ENCODE measurements around the gene ADIG. TPM values are rescaled to one million over a fixed set of nuclear protein-coding genes. Genes with fewer than 3 reads are reported as not detected.

The ADIG gene
- total and polyA plus RNA-seq, 2 of the 13 experiments (the other 11 are each of a cell fraction or from before 2014, with no cell fraction given) = 0.15 TPM; not detected in 1

DNA sequence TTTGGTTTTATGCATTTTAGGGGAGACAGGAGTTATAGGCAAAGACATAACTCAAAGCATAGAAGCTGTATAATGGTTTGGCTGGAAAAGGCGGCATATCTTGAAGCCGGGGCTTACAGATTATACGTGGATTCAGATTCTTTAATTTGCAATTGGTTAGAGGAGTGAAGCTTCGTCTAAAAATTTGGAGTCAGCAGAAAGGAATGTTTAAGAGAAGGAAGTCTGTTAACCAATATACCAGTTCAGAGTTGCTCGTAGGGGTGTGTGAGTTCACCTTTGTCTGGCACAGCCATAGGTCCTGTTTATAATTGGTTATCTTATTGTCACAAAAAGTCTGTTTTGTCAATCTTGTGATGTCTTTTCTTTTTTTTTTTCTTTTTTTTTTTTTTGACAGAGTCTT, 29.5 kb downstream of the ADIG start:
- DNase-seq (ENCODE audit: low spot score) = no peak
- Histone ChIP-seq H3K9ac (ENCODE audit: insufficient read depth, low read depth, low read length) (no peak overlapping the region), H3K36me3 (replicated peaks in 1 of 2; ENCODE audit: control insufficient read depth in 1 of 2, insufficient read depth in 2 of 2, low read length in 2 of 2) (no peaks in the 10 kb centered on the region), H3K9me3 (ENCODE audit: low read length) (no peaks in the 10 kb centered on the region), H2AFZ (ENCODE audit: low read length) (no peak overlapping the region), H3K4me2 (ENCODE audit: low read depth, low read length) (no peak overlapping the region), H3K27ac (ENCODE audit: extremely low read length, insufficient read depth, low read length) (no peak overlapping the region), H3K4me1 (ENCODE audit: insufficient read depth, low read length) (peaks cover 21% of the 10 kb centered on the region), H3K79me2 (ENCODE audit: insufficient read depth, low read length) (no peaks in the 10 kb centered on the region), H3K27me3 (ENCODE audit: control insufficient read depth in 1 of 2, insufficient read depth in 2 of 2, low read length in 2 of 2) (peaks cover 2 to 23% of the 10 kb centered on the region in 2 experiments; a peak in 3 of 5 replicates), H3K4me3 (replicated peaks in 1 of 3; ENCODE audit: insufficient read depth in 1 of 3, low read depth in 2 of 3, low read length in 3 of 3) (no peak overlapping the region), H4K20me1 (ENCODE audit: insufficient read depth, low read length) (no peaks in the 10 kb centered on the region)
- WGBS (ENCODE audit: low lambda C conversion rate) = 55% methylated on average over 5 of the region's 5 CpGs
- TF ChIP-seq MAFF (IDR thresholded peaks at IDR 0.05; ENCODE audit: low read depth, low read length) = peak; percentile 37; the same call in 1 of the 2 replicates
- no peak for TF ChIP-seq ZNF160 (CRISPR knock-in tag; IDR thresholded peaks at IDR 0.05)
- TF ChIP-seq MAFK (conservative IDR thresholded peaks at IDR 0.05 in 1 of 2, IDR thresholded peaks at IDR 0.05 in 1 of 2; ENCODE audit: low read length in 2 of 2) = peak; percentile 60 to 67
- no peak for TF ChIP-seq ZNF7 (CRISPR knock-in tag; IDR thresholded peaks at IDR 0.05)
- TF ChIP-seq ZNF343 (CRISPR knock-in tag; IDR thresholded peaks at IDR 0.05) = no peak
- TF ChIP-seq, protein P1, sequence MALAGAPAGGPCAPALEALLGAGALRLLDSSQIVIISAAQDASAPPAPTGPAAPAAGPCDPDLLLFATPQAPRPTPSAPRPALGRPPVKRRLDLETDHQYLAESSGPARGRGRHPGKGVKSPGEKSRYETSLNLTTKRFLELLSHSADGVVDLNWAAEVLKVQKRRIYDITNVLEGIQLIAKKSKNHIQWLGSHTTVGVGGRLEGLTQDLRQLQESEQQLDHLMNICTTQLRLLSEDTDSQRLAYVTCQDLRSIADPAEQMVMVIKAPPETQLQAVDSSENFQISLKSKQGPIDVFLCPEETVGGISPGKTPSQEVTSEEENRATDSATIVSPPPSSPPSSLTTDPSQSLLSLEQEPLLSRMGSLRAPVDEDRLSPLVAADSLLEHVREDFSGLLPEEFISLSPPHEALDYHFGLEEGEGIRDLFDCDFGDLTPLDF (CRISPR knock-in tag; IDR thresholded peaks at IDR 0.05) = no peak
- TF ChIP-seq, protein P2, sequence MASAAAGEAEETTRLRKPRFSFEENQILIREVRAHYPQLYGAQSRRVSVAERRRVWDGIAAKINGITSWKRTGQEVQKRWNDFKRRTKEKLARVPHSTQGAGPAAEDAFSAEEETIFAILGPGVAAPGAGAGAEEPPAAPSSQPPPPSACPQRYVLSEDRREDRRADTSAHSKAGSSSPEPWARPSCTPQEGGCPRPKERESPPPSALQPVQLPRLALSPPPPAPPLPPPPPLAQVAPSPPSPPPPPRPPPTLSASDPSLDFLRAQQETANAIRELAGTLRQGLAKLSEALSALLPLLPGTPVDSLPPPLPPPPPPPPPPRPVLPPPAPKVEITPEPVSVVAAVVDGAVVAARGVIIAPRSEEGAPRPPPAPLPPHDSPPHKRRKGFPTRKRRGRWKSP (CRISPR knock-in tag; IDR thresholded peaks at IDR 0.05) = no peak
- no peak for FAIRE-seq
- no TSS peak for BruUV-seq (replicated peaks)
- POLR2A ChIA-PET = no interaction called here
- in situ Hi-C loops (cut with HindIII; ENCODE audit: extremely low pct_ligation_motif_present, low pct_unique_long_range_greater_than_20kb) = no loop called here
- intact Hi-C loops (cut with micrococcal nuclease; ENCODE audit: unreplicated experiment) = no loop called here
- CTCF ChIA-PET (ENCODE audit: low intra/inter-chr PET ratio, low total read pairs) = no interaction called here
- no peak for ATAC-seq

Data from HepG2 (cell line).